GM19023 (cell line): ENCODE data around the gene MAD2L1.

Source experiments
- ATAC-seq: cut with Tn5 transposase; IDR thresholded peaks from one replicate; pipeline ENCODE4 v1.9.1; 2021; ENCODE audit warnings: mild to moderate bottlenecking, moderate library complexity; ENCODE audit not compliant: unreplicated experiment

Gene MAD2L1

DNA sequence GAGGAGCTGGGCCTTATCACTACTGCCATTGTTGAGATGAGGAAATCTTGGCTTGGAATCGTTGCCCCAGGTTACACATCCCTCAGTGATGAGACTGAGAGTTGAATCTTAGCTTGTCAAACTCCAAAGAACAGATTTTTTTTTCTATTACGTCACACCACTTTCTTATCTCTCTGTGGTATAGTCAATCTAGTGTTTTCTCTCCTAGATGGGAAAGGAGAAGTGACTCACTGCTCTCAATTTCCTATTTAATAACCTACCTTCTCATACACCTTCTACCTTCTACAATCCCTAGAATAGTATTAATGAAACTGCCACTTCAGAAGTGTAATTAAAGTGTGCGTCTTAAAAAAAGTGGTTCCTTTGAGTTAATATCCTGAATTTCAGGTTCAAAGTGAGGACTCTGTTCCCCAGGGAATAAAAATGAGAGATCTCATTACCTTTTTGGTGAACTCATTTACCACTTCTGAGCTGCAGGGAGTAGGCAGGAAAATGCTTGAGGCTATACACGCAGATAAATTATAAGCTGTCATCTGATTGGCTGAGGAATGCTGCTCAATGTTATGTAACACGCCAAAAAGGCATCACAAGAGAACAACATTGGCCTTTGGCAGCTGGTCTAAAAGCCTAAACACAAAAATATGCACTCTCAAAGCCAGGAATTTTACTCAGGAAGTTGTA is 59.3 kb downstream of the MAD2L1 start:
- ATAC-seq, result no peak
